ENCODE results near the gene WDCP.
"Not testable (repeated sequence)": the region's sequence is repeated elsewhere in the genome, so short reads cannot be mapped to it uniquely, and the experiment has no call there.

The WDCP gene

GRCh38 chr2:24021122-24021998 is 25.8 kb downstream of the WDCP start:
- DNase-seq, result no peak

DNA sequence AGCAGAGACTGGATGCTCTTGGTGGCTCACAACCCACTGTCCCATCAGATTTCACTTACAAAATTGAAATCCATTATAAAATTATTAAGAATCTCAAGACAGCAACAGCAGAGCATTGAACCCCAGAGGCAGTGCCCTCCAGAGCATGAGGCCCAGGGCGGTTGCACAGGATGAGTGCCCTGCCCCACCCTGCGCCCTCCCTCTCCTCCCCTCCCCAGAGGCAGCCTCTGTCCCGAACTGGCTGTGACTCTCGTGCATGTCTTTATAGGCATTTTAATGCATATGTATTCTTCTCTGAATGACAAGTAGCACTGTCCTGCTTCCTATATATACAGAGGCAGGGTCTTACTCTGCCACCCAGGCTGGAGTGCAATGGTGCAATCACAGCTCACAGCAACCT is 26.9 kb downstream of the WDCP start:
- DNase-seq, result no peak

DNA sequence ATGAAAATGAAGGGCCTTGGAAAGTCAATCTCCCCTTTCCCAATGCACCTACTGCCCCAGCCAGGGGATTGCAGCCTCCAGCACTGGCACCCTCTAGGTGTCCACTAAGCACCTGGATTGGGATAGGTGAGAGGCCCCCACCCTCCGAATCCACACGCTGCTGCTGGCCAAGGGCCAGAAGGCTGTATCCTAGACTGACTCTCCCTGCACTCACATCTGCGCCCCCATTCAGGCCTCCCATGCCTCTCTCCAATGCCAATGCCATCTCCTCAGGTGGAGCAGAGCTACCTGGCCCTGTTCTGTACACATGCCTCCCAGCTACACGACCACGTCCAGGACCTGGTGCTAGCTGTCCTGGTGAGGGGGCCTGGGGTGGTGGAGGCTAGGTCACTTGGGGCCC is 27.5 kb downstream of the WDCP start:
- DNase-seq, result no peak

- no peak for DNase-seq
Observed at GRCh38 chr2:24018241-24018640, 28.9 kb downstream of the WDCP start.

- DNase-seq, result no peak
Observed at GRCh38 chr2:24017711-24018110, 29.5 kb downstream of the WDCP start.

- no peak for DNase-seq
Observed at GRCh38 chr2:24016853-24017703, 30.1 kb downstream of the WDCP start.

DNA sequence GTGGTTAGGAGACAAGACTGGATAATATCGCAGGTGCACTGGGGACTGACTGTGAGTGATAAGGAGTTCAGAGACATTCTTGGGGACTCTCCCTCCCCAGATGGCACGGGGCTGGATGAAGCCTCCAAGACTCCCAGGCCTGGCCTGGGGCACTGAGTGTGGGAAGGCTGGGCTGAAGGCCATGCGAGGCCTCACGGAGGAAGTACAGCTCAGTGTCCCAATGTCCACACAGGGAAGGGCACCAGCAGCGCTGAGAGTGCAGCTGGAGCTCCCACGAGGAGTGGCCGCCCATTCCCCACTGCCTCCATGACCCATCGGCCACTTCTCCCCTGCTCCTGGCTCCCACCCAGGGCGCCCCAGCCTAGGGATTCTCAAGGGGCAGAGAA is 30.8 kb downstream of the WDCP start:
- DNase-seq, result no peak

GRCh38 chr2:24015562-24016375 is 31.4 kb downstream of the WDCP start:
- no peak for DNase-seq

DNA sequence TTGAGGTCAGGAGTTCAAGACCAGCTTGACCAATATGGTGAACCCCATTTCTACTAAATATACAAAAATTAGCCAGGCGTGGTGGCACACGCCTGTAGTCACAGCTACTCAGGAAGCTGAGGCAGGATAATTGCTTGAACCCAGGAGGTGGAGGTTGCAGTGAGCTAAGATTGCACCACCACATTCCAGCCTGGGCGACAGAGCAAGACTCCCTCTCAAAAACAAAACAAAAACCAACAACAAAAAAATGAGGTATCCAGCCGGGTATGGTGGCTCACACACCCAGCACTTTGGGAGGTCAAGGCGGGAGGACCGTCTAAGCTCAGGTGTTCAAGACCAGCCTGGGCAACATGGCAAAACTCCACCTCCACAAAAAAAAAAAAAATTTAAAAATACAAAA is 32.3 kb downstream of the WDCP start:
- not testable (repeated sequence) for DNase-seq

GRCh38 chr2:24012521-24013188 is 34.5 kb downstream of the WDCP start:
- no peak for DNase-seq

GRCh38 chr2:24011250-24012104 is 35.7 kb downstream of the WDCP start:
- no peak for DNase-seq

GRCh38 chr2:24010477-24011249 is 36.5 kb downstream of the WDCP start:
- no peak for DNase-seq

DNA sequence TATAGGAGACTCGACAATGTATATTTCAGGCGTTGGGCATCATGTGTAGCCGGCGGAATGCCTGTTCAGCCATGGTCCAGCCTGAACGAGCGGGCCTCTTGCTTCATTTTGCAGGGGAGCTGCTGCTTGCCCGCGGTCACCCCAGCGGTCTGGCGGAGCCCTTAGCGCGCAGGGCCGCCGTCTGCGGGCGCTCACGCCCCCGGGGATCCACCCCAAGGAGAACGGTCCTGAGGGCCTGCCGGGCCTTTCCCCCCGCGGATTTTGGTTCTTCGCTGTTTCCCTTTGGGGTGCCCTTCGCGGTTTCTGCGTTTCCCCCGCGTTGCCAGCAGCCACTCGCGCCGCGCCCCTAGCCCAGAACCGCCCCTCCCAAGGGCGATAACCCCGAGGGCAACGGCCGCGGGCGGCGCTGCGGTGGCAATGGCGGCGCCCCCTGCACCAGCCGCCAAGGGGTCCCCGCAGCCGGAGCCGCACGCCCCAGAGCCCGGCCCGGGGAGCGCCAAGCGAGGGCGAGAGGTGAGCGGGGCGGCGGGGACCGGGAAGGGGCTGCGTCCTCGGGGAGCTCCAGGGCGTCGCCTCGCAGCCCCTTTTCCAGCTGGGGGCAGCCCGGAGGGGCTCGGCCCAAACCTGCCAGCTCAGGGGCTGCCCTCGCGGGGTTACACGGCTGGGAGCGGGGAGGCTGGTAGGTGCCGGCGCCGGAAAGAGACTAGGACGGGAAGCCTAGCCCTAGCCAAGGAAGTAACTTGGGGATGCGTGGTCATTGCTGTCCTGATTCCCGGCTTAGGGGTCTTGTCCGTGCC is 37.3 kb downstream of the WDCP start, which contains the start of gene MFSD2B:
MFSD2B (plus strand) TSS at position 406 of the 797 bp plus-strand sequence; CDS start at position 418, 12 bp downstream.
- DNase-seq, result no peak

- DNase-seq, result no peak
Observed at GRCh38 chr2:24009367-24009679, 37.9 kb downstream of the WDCP start.

- DNase-seq, result no peak
Observed at GRCh38 chr2:24008672-24009366, 38.4 kb downstream of the WDCP start.

GRCh38 chr2:24007693-24008092 is 39.5 kb downstream of the WDCP start:
- no peak for DNase-seq

DNA sequence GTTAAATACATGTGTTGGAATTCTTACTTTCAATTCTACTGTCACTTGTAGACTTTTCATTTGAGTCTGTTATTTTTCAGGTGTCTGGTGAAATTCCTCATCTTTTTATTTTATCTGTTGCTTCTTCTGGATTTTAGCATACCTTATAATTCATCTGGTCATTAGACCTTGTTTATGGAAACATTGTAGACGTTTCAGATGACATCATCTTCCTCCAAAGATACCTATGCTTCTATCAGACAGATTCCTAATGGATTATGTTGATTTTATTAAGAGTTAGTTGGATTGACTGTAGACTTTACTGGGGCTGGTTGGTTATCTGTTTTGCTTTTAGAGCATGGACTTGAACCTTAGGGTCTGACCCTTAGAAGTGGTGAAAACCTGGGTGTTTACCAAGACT is 52.6 kb downstream of the WDCP start:
- DNase-seq, result no peak

GRCh38 chr2:23993736-23994269 is 53.4 kb downstream of the WDCP start:
- DNase-seq, result no peak

DNA sequence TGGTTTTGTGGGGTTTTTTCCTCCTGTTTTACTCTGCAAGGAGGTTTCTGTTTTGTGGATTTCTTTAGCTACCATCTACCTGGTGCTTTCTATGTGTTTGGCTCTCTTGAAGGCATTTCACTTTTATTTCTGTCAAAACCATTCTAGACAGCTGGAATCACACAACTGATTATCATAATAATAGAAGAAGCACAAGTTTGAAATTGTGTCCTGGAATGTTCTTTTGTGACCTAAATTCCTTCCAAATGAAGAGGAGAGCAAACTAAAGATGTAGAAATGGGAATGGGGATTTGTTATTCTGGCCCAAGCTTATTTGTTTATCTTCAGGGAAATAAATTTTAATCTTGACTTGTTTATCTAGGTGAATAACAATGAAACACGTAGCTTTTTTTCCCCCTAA is 54.3 kb downstream of the WDCP start:
- DNase-seq, result no peak

Measured in NCI-H2081 treated with DMSO at 0.1 percent for 48 hours (cell line).